ENCODE measurements around the gene CHD1. TPM values are rescaled to one million over a fixed set of nuclear protein-coding genes. Genes with fewer than 3 reads are reported as not detected.

The CHD1 gene
- total RNA-seq, 4 donors from 2014 or later = 59.3 to 112 (median 69.0) TPM

GRCh38 chr5:98921947-98922505, 6.8 kb downstream of the CHD1 start:
- no peak for TF ChIP-seq CTCF (IDR thresholded peaks at IDR 0.05; ENCODE audit: low read depth)

- no peak for TF ChIP-seq CTCF (IDR thresholded peaks at IDR 0.05; ENCODE audit: low read depth)
Measured at GRCh38 chr5:98917433-98917832, 11.4 kb downstream of the CHD1 start.

- no peak for TF ChIP-seq CTCF (IDR thresholded peaks at IDR 0.05; ENCODE audit: low read depth)
Measured at GRCh38 chr5:98916540-98916939, 12.3 kb downstream of the CHD1 start.

- no peak for TF ChIP-seq CTCF (IDR thresholded peaks at IDR 0.05; ENCODE audit: low read depth)
Measured at GRCh38 chr5:98913911-98914310, 14.9 kb downstream of the CHD1 start.

- TF ChIP-seq CTCF (IDR thresholded peaks at IDR 0.05; ENCODE audit: low read depth) = no peak
Measured at GRCh38 chr5:98911280-98912040, 17.3 kb downstream of the CHD1 start.

GRCh38 chr5:98909363-98909762, 19.4 kb downstream of the CHD1 start:
- no peak for TF ChIP-seq CTCF (IDR thresholded peaks at IDR 0.05; ENCODE audit: low read depth)

GRCh38 chr5:98907951-98908350, 20.9 kb downstream of the CHD1 start:
- TF ChIP-seq CTCF (IDR thresholded peaks at IDR 0.05; ENCODE audit: low read depth) = no peak

All from subcutaneous adipose tissue (tissue), 4 donors.